Left lung (tissue), 10 donors: ENCODE results near the gene RNFT2. TPM values are rescaled to one million over a fixed set of nuclear protein-coding genes. Genes with fewer than 3 reads are reported as not detected.
"Not testable (repeated sequence)": the region's sequence is repeated elsewhere in the genome, so short reads cannot be mapped to it uniquely, and the experiment has no call there.

Experiments used
- ATAC-seq: fragments of 200-7000 bp; cut with Tn5 transposase; one replicate; pipeline ENCODE4 v1.9.1; 2020; ENCODE audit warnings: moderate library complexity
- DNase-seq, 4 donors: peaks; one replicate each; pipeline ENCODE4 v3.0.0-alpha.2; 2013 to 2020
- H3K27ac ChIP-seq, 2 donors: fragments of 200-600 bp; sonication (generic) in 1 of 2; one replicate each; pipeline versions ENCODE4 v1.5.0 to v1.8.0; 2020 to 2021
- H3K27me3 ChIP-seq, 2 donors: fragments of 200-600 bp; sonication (generic) in 1 of 2; one replicate each; pipeline versions ENCODE4 v1.5.0 to v1.8.0; 2020 to 2021
- H3K36me3 ChIP-seq, 2 donors: fragments of 200-600 bp; sonication (generic) in 1 of 2; one replicate each; pipeline versions ENCODE4 v1.5.0 to v1.8.0; 2020 to 2021
- H3K4me1 ChIP-seq, 2 donors: fragments of 200-600 bp; one replicate each; pipeline ENCODE4 v1.8.0; 2021
- H3K4me3 ChIP-seq, 2 donors: fragments of 200-600 bp; sonication (generic) in 1 of 2; one replicate each; pipeline versions ENCODE4 v1.5.0 to v1.8.0; 2020 to 2021; ENCODE audit warnings: mild to moderate bottlenecking in 1 of 2
- H3K9me3 ChIP-seq, 2 donors: fragments of 200-600 bp; sonication (generic) in 1 of 2; one replicate each; pipeline versions ENCODE4 v1.5.0 to v1.8.0; 2020 to 2021
- CTCF ChIP-seq, 2 donors: fragments of 200-600 bp; sonication (generic) in 1 of 2; IDR thresholded peaks; one replicate each; pipeline versions ENCODE4 v1.5.0 to v1.8.0; 2021; ENCODE audit warnings: antibody characterized with exemption in 2 of 2
- intact Hi-C, 2 donors: fragments of 100-400 bp; cut with DNase I; formaldehyde crosslinking; loops; one replicate each; pipeline versions ENCODE4 v1.11.2 to v1.14.2; 2022
- polyA plus RNA-seq, 6 donors: library from polyadenylated mRNA; unstranded; fragments of 120-200 nt; gene quantifications; one replicate each; pipeline ENCODE4 v1.2.1, GENCODE V29; 2013; ENCODE audit not compliant: insufficient read length in 6 of 6
- total RNA-seq, 2 donors: library from RNA; stranded (reverse); fragmentation: NEBNext Ultra II Directional; extraction: Animal tissue kit (Norgen Biotek cat#: 25700); gene quantifications; one replicate each; pipeline ENCODE4 v1.2.1, GENCODE V29; 2021
- donor health status: DM: no; HTN: yes; CAD: no.
- donor health status: DM: no; HTN: no; CAD: no.

Gene RNFT2
- total and polyA plus RNA-seq, 8 donors: 3.4 to 5.5 (median 3.9) TPM

GRCh38 chr12:116779597-116779996 lies 41.5 kb downstream of the RNFT2 start:
- Histone ChIP-seq H3K27ac (no peak overlapping the region), H3K36me3 (no peaks in the 10 kb centered on the region), H3K27me3 (no peaks in the 10 kb centered on the region), H3K4me1 (no peaks in the 10 kb centered on the region), H3K9me3 (no peaks in the 10 kb centered on the region), H3K4me3 (no peak overlapping the region)
- ATAC-seq (no peak), DNase-seq (no peak)
- no peak for TF ChIP-seq CTCF (IDR thresholded peaks at IDR 0.05)
- intact Hi-C loops: no loop called here

GRCh38 chr12:116780942-116781341 lies 42.8 kb downstream of the RNFT2 start:
- Histone ChIP-seq H3K4me1 (no peaks in the 10 kb centered on the region), H3K27me3 (no peaks in the 10 kb centered on the region), H3K36me3 (no peaks in the 10 kb centered on the region), H3K4me3 (no peak overlapping the region), H3K27ac (no peak overlapping the region), H3K9me3 (no peaks in the 10 kb centered on the region)
- ATAC-seq (no peak), DNase-seq (no peak)
- TF ChIP-seq CTCF (IDR thresholded peaks at IDR 0.05): no peak
- intact Hi-C loops: no loop called here

GRCh38 chr12:116783525-116784237 lies 45.6 kb downstream of the RNFT2 start:
- Histone ChIP-seq H3K27me3 (no peaks in the 10 kb centered on the region), H3K36me3 (no peaks in the 10 kb centered on the region), H3K9me3 (no peaks in the 10 kb centered on the region), H3K27ac (no peak overlapping the region), H3K4me3 (no peak overlapping the region), H3K4me1 (no peaks in the 10 kb centered on the region)
- peak in 2 of 4 donors; percentile 60 to 81 for DNase-seq
- TF ChIP-seq CTCF (IDR thresholded peaks at IDR 0.05): no peak
- intact Hi-C loops: no loop called here
- peak; percentile 97 for ATAC-seq

GRCh38 chr12:116784238-116784612 lies 46.1 kb downstream of the RNFT2 start:
- no peaks in the 10 kb centered on the region for H3K36me3 ChIP-seq
- no peak for TF ChIP-seq CTCF (IDR thresholded peaks at IDR 0.05)
- no peak overlapping the region for H3K27ac ChIP-seq
- DNase-seq (no peak), ATAC-seq (no peak)
- intact Hi-C loops: no loop called here
- H3K27me3 ChIP-seq: no peaks in the 10 kb centered on the region
- no peak overlapping the region for H3K4me3 ChIP-seq
- no peaks in the 10 kb centered on the region for H3K4me1 ChIP-seq
- H3K9me3 ChIP-seq: no peaks in the 10 kb centered on the region

GRCh38 chr12:116789562-116789961 lies 51.4 kb downstream of the RNFT2 start:
- H3K4me3 ChIP-seq, ATAC-seq, H3K4me1 ChIP-seq, H3K27ac ChIP-seq, H3K36me3 ChIP-seq, intact Hi-C loops, H3K27me3 ChIP-seq, H3K9me3 ChIP-seq, DNase-seq: not testable (repeated sequence)

- Histone ChIP-seq H3K27me3 (no peaks in the 10 kb centered on the region), H3K36me3 (no peaks in the 10 kb centered on the region), H3K4me1 (no peaks in the 10 kb centered on the region), H3K27ac (no peak overlapping the region), H3K9me3 (no peaks in the 10 kb centered on the region), H3K4me3 (no peak overlapping the region)
- no peak for TF ChIP-seq CTCF (IDR thresholded peaks at IDR 0.05)
- intact Hi-C loops: no loop called here
- ATAC-seq (no peak), DNase-seq (no peak)
Observed at GRCh38 chr12:116790066-116790465, 52.0 kb downstream of the RNFT2 start.
